Measurements from ENCODE around the gene RNF125.

DNA sequence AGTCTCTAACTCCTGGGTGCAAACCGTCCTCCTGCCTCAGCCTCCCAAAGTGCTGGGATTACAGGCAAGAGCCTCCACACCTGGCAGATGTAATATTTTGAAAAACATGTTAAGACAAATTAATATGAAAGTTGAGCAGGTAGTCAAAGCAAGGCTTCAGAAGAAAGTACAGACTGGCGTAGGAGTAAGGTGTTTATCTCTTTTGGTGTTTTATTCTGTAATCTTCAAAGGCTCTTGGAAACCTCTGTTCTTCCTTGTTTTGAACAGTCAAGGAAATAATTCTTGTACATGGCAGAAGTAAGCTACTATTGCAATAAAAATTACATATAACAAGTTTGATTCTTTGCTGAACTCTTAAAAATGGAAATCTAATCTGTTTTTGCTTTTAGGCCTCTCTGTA, 78.3 kb downstream of the RNF125 start:
- TF ChIP-seq CTCF (IDR thresholded peaks at IDR 0.05) (no peak), POLR2A (IDR thresholded peaks at IDR 0.05) (no peak)
